Measurements from ENCODE around the gene SUN5. TPM values are rescaled to one million over a fixed set of nuclear protein-coding genes. Genes with fewer than 3 reads are reported as not detected.

The SUN5 gene
- total and polyA plus RNA-seq, 2 donors (not counting 1 experiment from before 2014, with no cell fraction given), result not detected

- no peak overlapping the region for H3K27ac Mint-ChIP-seq
- CTCF ChIA-PET, result no interaction called here
- no peaks in the 10 kb centered on the region for H3K9me3 Mint-ChIP-seq (ENCODE audit: insufficient read depth)
These were observed 20.0 kb downstream of the SUN5 start for GRCh38 chr20:32984196-32984595.

DNA sequence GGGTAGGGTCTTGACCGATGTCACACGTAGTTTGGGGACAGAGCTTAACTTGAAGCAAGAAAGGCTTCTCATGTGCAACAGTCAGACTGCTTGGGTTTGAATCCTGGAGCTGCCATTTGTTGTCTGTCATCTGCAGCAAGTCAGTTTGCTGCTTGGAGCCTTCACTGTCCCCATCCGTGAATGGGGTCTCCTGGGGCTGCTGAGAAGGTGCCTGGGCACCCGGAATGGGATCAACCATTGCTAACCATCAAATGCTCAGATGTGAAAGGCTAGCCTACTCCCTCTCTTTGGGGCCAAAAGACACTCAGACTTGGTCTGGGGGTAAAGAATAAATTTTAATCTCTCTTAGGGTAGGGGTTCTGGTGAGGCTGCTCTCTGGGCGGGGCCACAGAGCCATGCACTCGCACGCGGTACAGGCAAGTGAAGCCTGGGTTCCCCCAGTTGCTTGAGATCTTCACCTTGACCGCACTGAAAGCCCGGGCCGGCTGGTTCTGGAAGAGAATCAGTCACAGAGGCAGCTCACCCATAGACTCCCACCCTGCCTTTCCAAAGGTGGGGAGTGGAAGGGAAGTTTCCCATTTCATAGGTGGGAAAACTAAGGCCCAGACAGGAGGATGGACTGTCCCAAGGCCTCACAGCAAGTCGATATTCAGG is 20.6 kb downstream of the SUN5 start:
- no peak overlapping the region for H3K4me3 ChIP-seq (ENCODE audit: control extremely low read depth in 1 of 5, extremely low read depth in 1 of 5, insufficient read depth in 1 of 5, low read depth in 2 of 5, low read length in 4 of 5)
- H3K79me2 ChIP-seq (ENCODE audit: control insufficient read depth, insufficient read depth, low read length), result no peaks in the 10 kb centered on the region
- WGBS (ENCODE audit: insufficient coverage), result 99% methylated on average over 5 of the region's 12 CpGs

More at GRCh38 chr20:32984196-32984595, 20.0 kb downstream of the SUN5 start:
- H3K27me3 Mint-ChIP-seq, result no peaks in the 10 kb centered on the region
- Histone ChIP-seq H3K4me3 (ENCODE audit: control extremely low read depth in 1 of 5, extremely low read depth in 1 of 5, insufficient read depth in 1 of 5, low read depth in 2 of 5, low read length in 4 of 5) (no peak overlapping the region), H3K9me3 (ENCODE audit: control extremely low read depth in 1 of 3, control insufficient read depth in 2 of 3, insufficient read depth in 1 of 3, low read length in 2 of 3) (peaks cover 0 to 5% (median 0%) of the 10 kb centered on the region in 3 donors), H3K4me2 (replicated peaks; ENCODE audit: low read depth, low read length, poor library complexity, severe bottlenecking) (no peak overlapping the region), H3K27me3 (replicated peaks in 1 of 4; ENCODE audit: control extremely low read depth in 1 of 4, control insufficient read depth in 3 of 4, insufficient read depth in 4 of 4, low read length in 3 of 4) (no peaks in the 10 kb centered on the region), H3K9ac (ENCODE audit: low read length) (no peak overlapping the region), H3K4me1 (ENCODE audit: control insufficient read depth in 2 of 2, insufficient read depth in 2 of 2, low read length in 2 of 2) (no peaks in the 10 kb centered on the region), H3K36me3 (replicated peaks in 1 of 2; ENCODE audit: control extremely low read depth in 1 of 2, control insufficient read depth in 1 of 2, extremely low read depth in 1 of 2, insufficient read depth in 2 of 2, low read length in 1 of 2) (no peaks in the 10 kb centered on the region), H4K20me1 (ENCODE audit: control insufficient read depth, insufficient read depth, low read length, poor library complexity, severe bottlenecking) (no peaks in the 10 kb centered on the region), H3K79me2 (ENCODE audit: control insufficient read depth, insufficient read depth, low read length) (no peaks in the 10 kb centered on the region), H2AFZ (ENCODE audit: insufficient read depth, low read depth, low read length, poor library complexity, severe bottlenecking) (no peak overlapping the region), H3K27ac (ENCODE audit: low read length in 2 of 2) (no peak overlapping the region)
- no peak for DNase-seq
- H3K4me3 Mint-ChIP-seq, result no peak overlapping the region
- ATAC-seq (ENCODE audit: low read depth), result no peak
- no peaks in the 10 kb centered on the region for H3K4me1 Mint-ChIP-seq
- no peak for TF ChIP-seq EZH2 (IDR thresholded peaks at IDR 0.05; ENCODE audit: borderline replicate concordance, insufficient read depth, low read depth, low read length, poor library complexity, severe bottlenecking)
- TF ChIP-seq, protein P1, sequence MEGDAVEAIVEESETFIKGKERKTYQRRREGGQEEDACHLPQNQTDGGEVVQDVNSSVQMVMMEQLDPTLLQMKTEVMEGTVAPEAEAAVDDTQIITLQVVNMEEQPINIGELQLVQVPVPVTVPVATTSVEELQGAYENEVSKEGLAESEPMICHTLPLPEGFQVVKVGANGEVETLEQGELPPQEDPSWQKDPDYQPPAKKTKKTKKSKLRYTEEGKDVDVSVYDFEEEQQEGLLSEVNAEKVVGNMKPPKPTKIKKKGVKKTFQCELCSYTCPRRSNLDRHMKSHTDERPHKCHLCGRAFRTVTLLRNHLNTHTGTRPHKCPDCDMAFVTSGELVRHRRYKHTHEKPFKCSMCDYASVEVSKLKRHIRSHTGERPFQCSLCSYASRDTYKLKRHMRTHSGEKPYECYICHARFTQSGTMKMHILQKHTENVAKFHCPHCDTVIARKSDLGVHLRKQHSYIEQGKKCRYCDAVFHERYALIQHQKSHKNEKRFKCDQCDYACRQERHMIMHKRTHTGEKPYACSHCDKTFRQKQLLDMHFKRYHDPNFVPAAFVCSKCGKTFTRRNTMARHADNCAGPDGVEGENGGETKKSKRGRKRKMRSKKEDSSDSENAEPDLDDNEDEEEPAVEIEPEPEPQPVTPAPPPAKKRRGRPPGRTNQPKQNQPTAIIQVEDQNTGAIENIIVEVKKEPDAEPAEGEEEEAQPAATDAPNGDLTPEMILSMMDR (IDR thresholded peaks at IDR 0.05), result no peak
- POLR2A ChIA-PET, result no interaction called here
- intact Hi-C loops (cut with micrococcal nuclease), result no loop called here
- WGBS (ENCODE audit: insufficient coverage), result 84% methylated on average over 6 of the region's 7 CpGs

More for the DNA sequence above, 20.6 kb downstream of the SUN5 start:
- TF ChIP-seq, protein P1 (IDR thresholded peaks at IDR 0.05), result no peak
- TF ChIP-seq EZH2 (IDR thresholded peaks at IDR 0.05; ENCODE audit: borderline replicate concordance, insufficient read depth, low read depth, low read length, poor library complexity, severe bottlenecking), result no peak
- ATAC-seq (ENCODE audit: low read depth), result no peak
- Histone ChIP-seq H2AFZ (ENCODE audit: insufficient read depth, low read depth, low read length, poor library complexity, severe bottlenecking) (no peak overlapping the region), H3K27ac (ENCODE audit: low read length in 2 of 2) (no peak overlapping the region), H3K4me2 (replicated peaks; ENCODE audit: low read depth, low read length, poor library complexity, severe bottlenecking) (no peak overlapping the region), H3K27me3 (replicated peaks in 1 of 4; ENCODE audit: control extremely low read depth in 1 of 4, control insufficient read depth in 3 of 4, insufficient read depth in 4 of 4, low read length in 3 of 4) (no peaks in the 10 kb centered on the region), H3K9ac (ENCODE audit: low read length) (no peak overlapping the region), H4K20me1 (ENCODE audit: control insufficient read depth, insufficient read depth, low read length, poor library complexity, severe bottlenecking) (no peaks in the 10 kb centered on the region), H3K36me3 (replicated peaks in 1 of 2; ENCODE audit: control extremely low read depth in 1 of 2, control insufficient read depth in 1 of 2, extremely low read depth in 1 of 2, insufficient read depth in 2 of 2, low read length in 1 of 2) (no peaks in the 10 kb centered on the region), H3K4me1 (ENCODE audit: control insufficient read depth in 2 of 2, insufficient read depth in 2 of 2, low read length in 2 of 2) (no peaks in the 10 kb centered on the region), H3K9me3 (ENCODE audit: control extremely low read depth in 1 of 3, control insufficient read depth in 2 of 3, insufficient read depth in 1 of 3, low read length in 2 of 3) (peaks cover 0 to 5% (median 0%) of the 10 kb centered on the region in 3 donors)
- intact Hi-C loops (cut with micrococcal nuclease), result no loop called here
- Mint-ChIP-seq H3K27me3 (no peaks in the 10 kb centered on the region), H3K4me1 (no peaks in the 10 kb centered on the region), H3K9me3 (ENCODE audit: insufficient read depth) (no peaks in the 10 kb centered on the region), H3K4me3 (no peak overlapping the region), H3K27ac (no peak overlapping the region)
- DNase-seq, result no peak
- ChIA-PET CTCF (interaction anchor here (1.1 kb wide), 1 partner anchor 8 kb away, joined by 3 read pairs; no protein-coding TSS in a partner anchor), POLR2A (no interaction called here)

All from B cell (primary cell).